GM12874 (cell line): ENCODE data around the gene ITGAV.

Experiments used
- TF ChIP-seq, protein P1 (sequence below): IDR thresholded peaks from 2 replicates; pipeline ENCODE4 v1.5.1; 2011; ENCODE audit warnings: low read depth, mild to moderate bottlenecking, control low read depth, low read length, moderate library complexity; ENCODE audit not compliant: insufficient read depth

The ITGAV gene

DNA sequence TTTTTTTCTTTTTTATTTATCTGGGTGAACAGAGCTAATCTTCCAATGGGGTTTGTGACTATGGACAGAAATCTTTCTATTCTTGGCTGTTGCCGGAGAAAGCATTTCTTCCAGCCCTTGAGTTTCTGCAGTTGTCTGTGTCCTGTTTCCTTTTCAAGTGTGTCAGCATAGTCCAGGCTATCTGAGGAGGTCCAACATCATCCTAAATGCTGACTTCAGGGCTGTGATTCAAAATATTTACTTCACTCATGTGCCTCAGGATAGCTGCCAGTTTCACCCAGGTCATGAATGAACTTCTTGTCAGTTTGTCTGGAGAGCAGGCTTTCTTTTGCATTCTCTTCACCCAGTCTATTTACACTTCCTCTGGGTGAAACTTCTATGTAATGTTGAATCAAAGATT is 27.9 kb downstream of the ITGAV start:
- TF ChIP-seq, protein P1, sequence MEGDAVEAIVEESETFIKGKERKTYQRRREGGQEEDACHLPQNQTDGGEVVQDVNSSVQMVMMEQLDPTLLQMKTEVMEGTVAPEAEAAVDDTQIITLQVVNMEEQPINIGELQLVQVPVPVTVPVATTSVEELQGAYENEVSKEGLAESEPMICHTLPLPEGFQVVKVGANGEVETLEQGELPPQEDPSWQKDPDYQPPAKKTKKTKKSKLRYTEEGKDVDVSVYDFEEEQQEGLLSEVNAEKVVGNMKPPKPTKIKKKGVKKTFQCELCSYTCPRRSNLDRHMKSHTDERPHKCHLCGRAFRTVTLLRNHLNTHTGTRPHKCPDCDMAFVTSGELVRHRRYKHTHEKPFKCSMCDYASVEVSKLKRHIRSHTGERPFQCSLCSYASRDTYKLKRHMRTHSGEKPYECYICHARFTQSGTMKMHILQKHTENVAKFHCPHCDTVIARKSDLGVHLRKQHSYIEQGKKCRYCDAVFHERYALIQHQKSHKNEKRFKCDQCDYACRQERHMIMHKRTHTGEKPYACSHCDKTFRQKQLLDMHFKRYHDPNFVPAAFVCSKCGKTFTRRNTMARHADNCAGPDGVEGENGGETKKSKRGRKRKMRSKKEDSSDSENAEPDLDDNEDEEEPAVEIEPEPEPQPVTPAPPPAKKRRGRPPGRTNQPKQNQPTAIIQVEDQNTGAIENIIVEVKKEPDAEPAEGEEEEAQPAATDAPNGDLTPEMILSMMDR: no peak

DNA sequence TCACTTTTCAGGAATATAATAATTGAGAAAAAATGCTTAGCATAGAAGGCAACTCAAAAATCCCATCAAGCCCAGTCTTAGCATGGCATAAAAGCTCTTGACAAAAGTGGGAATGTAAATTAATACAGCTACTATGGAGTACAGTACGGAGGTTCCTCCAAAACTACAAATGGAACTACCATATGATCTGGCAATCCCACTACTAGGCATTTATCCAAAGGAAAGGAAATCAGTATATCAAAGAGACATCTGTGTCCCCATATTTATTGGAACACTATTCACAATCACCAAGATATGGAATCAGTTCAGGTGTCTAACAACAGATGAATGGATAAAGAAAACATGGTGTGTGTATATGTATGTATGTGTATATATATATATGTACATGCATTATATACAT is 28.8 kb downstream of the ITGAV start:
- TF ChIP-seq, protein P1: no peak

GRCh38 chr2:186623084-186623483 is 33.2 kb downstream of the ITGAV start:
- TF ChIP-seq, protein P1: no peak

DNA sequence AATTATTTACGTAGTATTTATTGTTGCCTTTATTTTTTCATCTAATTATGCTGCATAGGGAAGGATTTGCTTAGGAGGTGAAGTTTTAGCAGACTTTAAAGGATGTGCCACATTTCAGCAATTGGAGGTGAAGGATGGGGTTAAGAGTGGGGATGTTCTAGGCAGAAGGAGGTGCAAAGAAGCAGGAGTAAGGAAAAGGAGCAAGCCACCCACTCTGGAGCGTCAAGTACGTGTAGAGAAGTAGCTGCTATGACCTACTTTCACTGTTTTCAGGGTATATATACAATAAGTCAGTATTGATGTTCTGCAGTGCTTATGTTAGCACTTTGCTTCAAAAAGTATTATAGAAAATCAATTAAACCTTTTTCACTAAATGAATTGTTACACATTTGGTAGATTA is 34.4 kb downstream of the ITGAV start:
- TF ChIP-seq, protein P1: no peak

DNA sequence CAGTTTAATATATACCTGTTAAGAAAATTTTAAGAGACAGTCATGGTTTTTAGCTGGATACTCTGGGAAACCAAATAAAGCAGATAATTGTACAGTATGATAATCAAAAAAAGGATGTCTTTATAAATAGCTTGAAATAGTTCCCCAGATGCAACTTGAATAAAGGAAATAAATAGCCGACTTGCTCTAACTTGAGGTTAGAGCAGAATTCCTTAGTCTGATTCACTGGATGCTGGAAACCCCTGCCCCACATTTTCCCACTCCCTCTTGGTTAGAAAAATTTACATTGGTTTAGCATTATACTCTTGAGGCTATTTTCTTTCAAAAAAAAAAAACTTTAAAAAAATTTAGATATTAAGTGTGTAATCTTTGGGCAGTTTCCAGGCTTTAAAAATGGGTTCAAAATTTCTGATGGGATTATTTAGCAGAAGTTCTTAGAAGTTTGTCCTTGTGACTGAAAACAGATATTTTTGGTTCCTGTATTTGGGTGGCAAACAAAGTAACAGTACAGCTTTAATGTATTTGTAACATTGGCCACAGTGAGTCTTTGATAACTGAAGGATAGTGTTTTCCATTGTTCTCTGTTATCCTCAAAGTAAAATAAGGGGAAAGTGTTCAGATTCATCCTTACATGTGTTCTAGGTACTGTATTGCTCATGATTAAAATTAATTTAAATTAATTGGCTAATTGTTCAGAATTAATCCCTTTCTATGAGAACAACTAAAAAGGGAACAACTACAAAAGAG is 39.6 kb downstream of the ITGAV start:
- TF ChIP-seq, protein P1: no peak

DNA sequence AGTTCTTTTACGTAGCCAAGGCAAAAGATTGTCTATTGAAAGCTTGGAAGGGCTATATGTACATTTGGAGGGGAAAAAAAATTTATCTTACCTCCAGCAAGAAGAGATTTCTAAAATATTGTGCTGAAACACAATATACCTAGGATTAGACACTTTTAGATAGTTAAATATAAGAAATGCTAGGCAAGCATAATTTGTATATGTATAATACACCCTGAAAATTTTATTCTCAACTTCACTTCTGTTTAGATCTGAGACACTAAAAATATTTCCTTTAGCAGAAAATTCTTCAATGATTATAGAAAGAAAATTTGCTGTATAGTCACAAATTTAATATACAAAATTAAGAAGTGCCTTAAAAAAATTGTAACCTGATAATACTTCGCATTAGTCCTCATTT is 42.6 kb downstream of the ITGAV start:
- TF ChIP-seq, protein P1: no peak

- TF ChIP-seq, protein P1: no peak
These were observed 44.8 kb downstream of the ITGAV start for GRCh38 chr2:186634701-186635100.
